HepG2 (cell line): ENCODE measurements around the gene BFAR. TPM values are rescaled to one million over a fixed set of nuclear protein-coding genes. Genes with fewer than 3 reads are reported as not detected.

Source experiments
- ATAC-seq: fragments of 200-7000 bp; cut with Tn5 transposase; 3 replicates; pipeline ENCODE4 v1.9.1; 2020; ENCODE audit warnings: mild to moderate bottlenecking, moderate library complexity
- BruUV-seq: library from RNA; stranded (reverse); fragments of 400-500 nt; replicated peaks from 2 replicates; lab custom pipeline; 2021; lab: Mats Ljungman, UMichigan
- CTCF ChIA-PET: fragments of 300-600 bp; formaldehyde crosslinking; extraction: SDS; loops from one replicate; lab custom pipeline; 2021; ENCODE audit warnings: low total read pairs, inconsistent platforms, low intra/inter-chr PET ratio; lab: Yijun Ruan, JAX
- POLR2A ChIA-PET: fragments of 350-600 bp; sonication (Branson Sonifier 250); formaldehyde crosslinking; loops from one replicate; lab custom pipeline; 2020; ENCODE audit warnings: antibody characterized with exemption, inconsistent platforms; lab: Yijun Ruan, JAX
- DNase-seq: peaks from one replicate; pipeline ENCODE4 v3.0.0-alpha.2; 2015; ENCODE audit warnings: low spot score
- FAIRE-seq: peaks from 3 replicates; lab custom pipeline; 2011; peaks lifted over from hg19 to GRCh38; lab: Jason Lieb, UNC
- H2AFZ ChIP-seq: one replicate; pipeline ENCODE4 v1.6.1; 2011; ENCODE audit warnings: low read length, inconsistent platforms
- H3K27ac ChIP-seq: fragments of 300-600 bp; 3 replicates; pipeline ENCODE4 v1.8.0; 2011; ENCODE audit warnings: mixed run types, mild to moderate bottlenecking, mixed read lengths, low read length, inconsistent platforms; ENCODE audit not compliant: insufficient read depth; ENCODE audit errors: extremely low read length
- H3K27me3 ChIP-seq, 2 experiments: fragments of 200-600 bp in 1 of 2; 2 replicates in 1 of 2; 3 replicates in 1 of 2; pipeline versions ENCODE4 v1.6.0 to v1.8.0; 2011; ENCODE audit warnings: low read length in 2 of 2, mild to moderate bottlenecking in 2 of 2, moderate library complexity in 2 of 2, inconsistent platforms in 1 of 2; ENCODE audit not compliant: insufficient read depth in 2 of 2, control insufficient read depth in 1 of 2
- H3K36me3 ChIP-seq, 2 experiments: fragments of 200-600 bp in 1 of 2; replicated peaks in 1 of 2; 2 replicates in 1 of 2; 3 replicates in 1 of 2; pipeline versions ENCODE4 v1.5.1 to v1.8.0; 2011; ENCODE audit warnings: low read length in 2 of 2, inconsistent platforms in 1 of 2; ENCODE audit not compliant: insufficient read depth in 2 of 2, control insufficient read depth in 1 of 2
- H3K4me1 ChIP-seq: 2 replicates; pipeline ENCODE4 v1.5.1; 2012; ENCODE audit warnings: low read length, inconsistent platforms; ENCODE audit not compliant: insufficient read depth
- H3K4me2 ChIP-seq: 2 replicates; pipeline ENCODE4 v1.6.0; 2011; ENCODE audit warnings: low read depth, low read length, inconsistent platforms
- H3K4me3 ChIP-seq, 3 experiments: fragments of 200-600 bp in 1 of 3; sonication (generic), shearing (Covaris generic) in 1 of 3; replicated peaks in 1 of 3; 2 replicates each; pipeline ENCODE4 v1.5.1; 2011 to 2016; ENCODE audit warnings: low read length in 3 of 3, inconsistent platforms in 2 of 3, low read depth in 2 of 3, mild to moderate bottlenecking in 2 of 3, control low read depth in 1 of 3, mixed read lengths in 1 of 3; ENCODE audit not compliant: insufficient read depth in 1 of 3
- H3K79me2 ChIP-seq: one replicate; pipeline ENCODE4 v1.6.1; 2011; ENCODE audit warnings: low read length, inconsistent platforms; ENCODE audit not compliant: insufficient read depth
- H3K9ac ChIP-seq: 2 replicates; pipeline ENCODE4 v1.6.0; 2011; ENCODE audit warnings: mild to moderate bottlenecking, low read depth, low read length, inconsistent platforms; ENCODE audit not compliant: insufficient read depth
- H3K9me3 ChIP-seq: 2 replicates; pipeline ENCODE4 v1.5.1; 2012; ENCODE audit warnings: mild to moderate bottlenecking, low read length
- H4K20me1 ChIP-seq: 2 replicates; pipeline ENCODE4 v1.6.0; 2011; ENCODE audit warnings: inconsistent platforms, mild to moderate bottlenecking, low read length, moderate library complexity; ENCODE audit not compliant: insufficient read depth
- BCL3 ChIP-seq: sonication (generic); formaldehyde crosslinking; IDR thresholded peaks from 2 replicates; pipeline ENCODE4 v1.5.1; 2020; ENCODE audit warnings: mild to moderate bottlenecking, missing genetic modification reagents, moderate library complexity
- EHMT2 ChIP-seq: fragments of 200-600 bp; sonication (generic); IDR thresholded peaks from 2 replicates; pipeline ENCODE4 v1.7.0; 2017; ENCODE audit warnings: antibody characterized with exemption, low read depth, low read length, borderline replicate concordance
- HMG20B ChIP-seq: conservative IDR thresholded peaks from 2 replicates; pipeline ENCODE4 v1.6.1; 2016; ENCODE audit warnings: missing genetic modification reagents, missing compliant biosample characterization
- HNRNPLL ChIP-seq: fragments of 200-400 bp; formaldehyde crosslinking; IDR thresholded peaks from 2 replicates; pipeline ENCODE4 v1.6.1; 2017; ENCODE audit warnings: mild to moderate bottlenecking, low read depth, low read length; ENCODE audit not compliant: poor library complexity, severe bottlenecking
- KLF13 ChIP-seq: sonication (generic); formaldehyde crosslinking; IDR thresholded peaks from 2 replicates; pipeline ENCODE4 v1.4.0; 2020; ENCODE audit warnings: mild to moderate bottlenecking, missing genetic modification reagents
- MEIS1 ChIP-seq: sonication (generic); formaldehyde crosslinking; IDR thresholded peaks from 2 replicates; pipeline ENCODE4 v1.9.0; 2021; ENCODE audit warnings: mild to moderate bottlenecking, missing genetic modification reagents, moderate library complexity, borderline replicate concordance
- SPEN ChIP-seq: sonication (generic); formaldehyde crosslinking; IDR thresholded peaks from 2 replicates; pipeline ENCODE4 v1.5.1; 2020; ENCODE audit warnings: low read depth, mild to moderate bottlenecking, missing genetic modification reagents
- YY1 ChIP-seq: IDR thresholded peaks from 2 replicates; pipeline ENCODE4 v1.6.1; 2011; ENCODE audit warnings: low read length, low read depth, moderate library complexity, mild to moderate bottlenecking; ENCODE audit not compliant: insufficient read depth, insufficient replicate concordance
- ZC3H13 ChIP-seq: sonication (generic); formaldehyde crosslinking; IDR thresholded peaks from 2 replicates; pipeline ENCODE4 v1.8.1; 2023; ENCODE audit warnings: mild to moderate bottlenecking, missing genetic modification reagents, moderate library complexity
- ZNF232 ChIP-seq: sonication (generic); formaldehyde crosslinking; IDR thresholded peaks from 2 replicates; pipeline ENCODE4 v1.4.0; 2020; ENCODE audit warnings: missing genetic modification reagents, borderline replicate concordance
- ZNF282 ChIP-seq: fragments of 450-650 bp; IDR thresholded peaks from 2 replicates; pipeline ENCODE4 v1.6.1; 2018; ENCODE audit not compliant: partially characterized antibody
- ZNF30 ChIP-seq: sonication (generic); formaldehyde crosslinking; IDR thresholded peaks from 2 replicates; pipeline ENCODE4 v1.5.0; 2020; ENCODE audit warnings: mild to moderate bottlenecking, missing genetic modification reagents
- ZNF468 ChIP-seq: sonication (generic); formaldehyde crosslinking; IDR thresholded peaks from 2 replicates; pipeline ENCODE4 v1.8.0; 2022; ENCODE audit warnings: mild to moderate bottlenecking, moderate library complexity, missing genetic modification reagents
- ZNF496 ChIP-seq: sonication (generic); formaldehyde crosslinking; IDR thresholded peaks from 2 replicates; pipeline ENCODE4 v1.8.1; 2023; ENCODE audit warnings: mild to moderate bottlenecking, moderate library complexity, missing genetic modification reagents; ENCODE audit not compliant: insufficient replicate concordance
- ZNF616 ChIP-seq: sonication (generic); formaldehyde crosslinking; IDR thresholded peaks from 2 replicates; pipeline ENCODE4 v1.5.0; 2020; ENCODE audit warnings: low read depth, mild to moderate bottlenecking, missing genetic modification reagents
- ZNF841 ChIP-seq: sonication (generic); formaldehyde crosslinking; IDR thresholded peaks from 2 replicates; pipeline ENCODE4 v1.8.1; 2023; ENCODE audit warnings: missing genetic modification reagents, borderline replicate concordance
- WGBS: methylation state at CpG from one replicate; pipeline ENCODE4 v1.1.6; 2017; ENCODE audit warnings: low lambda C conversion rate; 5-methylcytosine and 5-hydroxymethylcytosine counted together
- in situ Hi-C: cut with HindIII; loops from 2 replicates; pipeline ENCODE4 v1.10.0; 2017; ENCODE audit warnings: low pct_unique_long_range_greater_than_20kb; ENCODE audit not compliant: extremely low pct_ligation_motif_present
- intact Hi-C: fragments of 100-400 bp; cut with micrococcal nuclease; formaldehyde crosslinking; loops from one replicate; pipeline ENCODE4 v1.10.0; 2022; ENCODE audit not compliant: unreplicated experiment
- polyA plus RNA-seq, 8 experiments: library from polyadenylated mRNA; depleted of rRNA in 3 of 8; stranded (reverse) in 7 of 8; unstranded in 1 of 8; fragments of >200 nt; fragmentation: Illumina TruSeq in 4 of 8; extraction: Trizol in 4 of 8; gene quantifications; 2 replicates each; pipeline versions ENCODE4 v1.2.1 to v1.2.3, GENCODE V29; 2011 to 2016; ENCODE audit warnings: low read depth in 4 of 8, missing spikeins in 1 of 8, mixed read lengths in 1 of 8; ENCODE audit not compliant: insufficient read depth in 1 of 8
- total RNA-seq, 5 experiments: library from RNA; depleted of rRNA; stranded (reverse); fragments of >200 nt; fragmentation: Illumina TruSeq; extraction: Trizol; gene quantifications; 2 replicates each; pipeline ENCODE4 v1.2.3, GENCODE V29; 2016; ENCODE audit warnings: low read depth in 1 of 5

The BFAR gene
- total and polyA plus RNA-seq, 2 of the 13 experiments (the other 11 are each of a cell fraction or from before 2014, with no cell fraction given) = 96.9 to 120 TPM

- Histone ChIP-seq H2AFZ (no peak overlapping the region), H3K9ac (no peak overlapping the region), H3K79me2 (no peaks in the 10 kb centered on the region), H3K27me3 (no peaks in the 10 kb centered on the region), H3K4me2 (no peak overlapping the region), H3K4me1 (no peaks in the 10 kb centered on the region), H3K9me3 (no peaks in the 10 kb centered on the region), H3K36me3 (peaks cover 42 to 78% of the 10 kb centered on the region in 2 experiments; a peak in 4 of 5 replicates), H3K4me3 (no peak overlapping the region), H4K20me1 (no peaks in the 10 kb centered on the region), H3K27ac (no peak overlapping the region)
- POLR2A ChIA-PET = no interaction called here
- TF ChIP-seq ZNF30 (CRISPR knock-in tag) = 0 out of 2 replicates have a peak, but pooled peaks have one; percentile 25
- TF ChIP-seq ZC3H13 (CRISPR knock-in tag) = no peak
- TF ChIP-seq ZNF616 = no peak
- TF ChIP-seq ZNF468 (CRISPR knock-in tag) = no peak
- no peak for TF ChIP-seq KLF13
- intact Hi-C loops (no loop called here), in situ Hi-C loops (no loop called here)
- DNase-seq (no peak), ATAC-seq (no peak), FAIRE-seq (no peak)
- WGBS = 98% methylated on average over 10 of the region's 10 CpGs
- CTCF ChIA-PET = no interaction called here
- no TSS peak for BruUV-seq
These were observed 17.1 kb downstream of the BFAR start for GRCh38 chr16:14649816-14650215.

- CTCF ChIA-PET = no interaction called here
- no peak for TF ChIP-seq ZNF841
- no peak for TF ChIP-seq ZNF496
- no peak for TF ChIP-seq EHMT2
- TF ChIP-seq ZNF282 = no peak
- no peak for TF ChIP-seq BCL3
- TF ChIP-seq HMG20B (CRISPR knock-in tag) = no peak
- no peak for TF ChIP-seq HNRNPLL
- no peak for TF ChIP-seq MEIS1 (CRISPR knock-in tag)
- no peak for TF ChIP-seq SPEN (CRISPR knock-in tag)
- no peak for TF ChIP-seq ZNF232 (CRISPR knock-in tag)
- no peak for TF ChIP-seq YY1
- TF ChIP-seq, all 625 proteins: peak for 0
- Histone ChIP-seq H3K9me3 (no peaks in the 10 kb centered on the region), H4K20me1 (no peaks in the 10 kb centered on the region), H3K9ac (no peak overlapping the region), H3K79me2 (no peaks in the 10 kb centered on the region), H3K4me2 (no peak overlapping the region), H2AFZ (no peak overlapping the region), H3K27me3 (no peaks in the 10 kb centered on the region), H3K36me3 (peaks cover 36 to 76% of the 10 kb centered on the region in 2 experiments), H3K4me3 (no peak overlapping the region), H3K27ac (no peak overlapping the region), H3K4me1 (peaks cover 4% of the 10 kb centered on the region; the same call in 1 of the 2 replicates)
- intact Hi-C loops (no loop called here), in situ Hi-C loops (no loop called here)
- POLR2A ChIA-PET = interaction anchor here (1.5 kb wide), 1 partner anchor 20 kb away, joined by 3 read pairs; the partner anchor contains the start of gene PARN
- ATAC-seq (no peak), DNase-seq (no peak), FAIRE-seq (peak; percentile 39)
- 95% methylated on average over 6 of the region's 6 CpGs for WGBS
- BruUV-seq = no TSS peak
These were observed 17.9 kb downstream of the BFAR start for GRCh38 chr16:14650629-14651028.
